SK-N-SH treated with all-trans-retinoic acid at 6 μM for 48 hours (cell line): ENCODE measurements around the gene SLC4A3.

Source experiments
- ARNTL ChIP-seq: fragments of 450-650 bp; formaldehyde crosslinking; IDR thresholded peaks from 2 replicates; pipeline ENCODE4 v1.5.0; 2020; ENCODE audit warnings: low read depth, mild to moderate bottlenecking, moderate library complexity, borderline replicate concordance
- CSDC2 ChIP-seq: fragments of 250-450 bp; sonication (Bioruptor Pico); IDR thresholded peaks from 2 replicates; pipeline ENCODE4 v1.5.0; 2020; ENCODE audit warnings: mild to moderate bottlenecking, moderate library complexity
- ISL1 ChIP-seq: fragments of 250-450 bp; sonication (Bioruptor Pico); IDR thresholded peaks from 2 replicates; pipeline ENCODE4 v2.1.2; 2022; ENCODE audit warnings: mild to moderate bottlenecking, moderate library complexity
- OSR1 ChIP-seq: fragments of 250-450 bp; sonication (Bioruptor Pico); IDR thresholded peaks from 2 replicates; pipeline ENCODE4 v1.8.0; 2022; ENCODE audit warnings: moderate library complexity, mild to moderate bottlenecking, inconsistent platforms
- PPARA ChIP-seq: fragments of 250-450 bp; sonication (Bioruptor Pico); IDR thresholded peaks from 2 replicates; pipeline ENCODE4 v1.5.0; 2020; ENCODE audit warnings: mild to moderate bottlenecking, borderline replicate concordance
- SNAI2 ChIP-seq: fragments of 250-450 bp; sonication (Bioruptor Pico); IDR thresholded peaks from 2 replicates; pipeline ENCODE4 v1.5.0; 2020; ENCODE audit warnings: mild to moderate bottlenecking, moderate library complexity
- TOX ChIP-seq: fragments of 250-450 bp; sonication (Bioruptor Pico); IDR thresholded peaks from 2 replicates; pipeline ENCODE4 v1.8.0; 2021; ENCODE audit warnings: mild to moderate bottlenecking, moderate library complexity, borderline replicate concordance
- ZC3H10 ChIP-seq: fragments of 250-450 bp; sonication (Bioruptor Pico); IDR thresholded peaks from 2 replicates; pipeline ENCODE4 v1.5.1; 2021; ENCODE audit warnings: mild to moderate bottlenecking, moderate library complexity
- ZFP3 ChIP-seq: fragments of 250-450 bp; sonication (Bioruptor Pico); IDR thresholded peaks from 2 replicates; pipeline ENCODE4 v1.5.0; 2020; ENCODE audit warnings: mild to moderate bottlenecking, moderate library complexity
- ZNF8 ChIP-seq: fragments of 450-650 bp; formaldehyde crosslinking; IDR thresholded peaks from 2 replicates; pipeline ENCODE4 v1.5.0; 2020; ENCODE audit warnings: mild to moderate bottlenecking, moderate library complexity
- TF ChIP-seq, protein P1 (sequence below): fragments of 250-450 bp; sonication (Bioruptor Pico); IDR thresholded peaks from 2 replicates; pipeline ENCODE4 v1.5.1; 2020; ENCODE audit warnings: low read depth, mild to moderate bottlenecking, moderate library complexity
- TF ChIP-seq, protein P2 (sequence below): fragments of 250-450 bp; sonication (Bioruptor Pico); IDR thresholded peaks from 2 replicates; pipeline ENCODE4 v1.8.0; 2020; ENCODE audit warnings: mild to moderate bottlenecking, moderate library complexity, borderline replicate concordance
- TF ChIP-seq, protein P3 (sequence below): fragments of 250-450 bp; sonication (Bioruptor Pico); IDR thresholded peaks from 2 replicates; pipeline ENCODE4 v1.8.0; 2021; ENCODE audit warnings: low read depth, mild to moderate bottlenecking, moderate library complexity, borderline replicate concordance

DNA sequence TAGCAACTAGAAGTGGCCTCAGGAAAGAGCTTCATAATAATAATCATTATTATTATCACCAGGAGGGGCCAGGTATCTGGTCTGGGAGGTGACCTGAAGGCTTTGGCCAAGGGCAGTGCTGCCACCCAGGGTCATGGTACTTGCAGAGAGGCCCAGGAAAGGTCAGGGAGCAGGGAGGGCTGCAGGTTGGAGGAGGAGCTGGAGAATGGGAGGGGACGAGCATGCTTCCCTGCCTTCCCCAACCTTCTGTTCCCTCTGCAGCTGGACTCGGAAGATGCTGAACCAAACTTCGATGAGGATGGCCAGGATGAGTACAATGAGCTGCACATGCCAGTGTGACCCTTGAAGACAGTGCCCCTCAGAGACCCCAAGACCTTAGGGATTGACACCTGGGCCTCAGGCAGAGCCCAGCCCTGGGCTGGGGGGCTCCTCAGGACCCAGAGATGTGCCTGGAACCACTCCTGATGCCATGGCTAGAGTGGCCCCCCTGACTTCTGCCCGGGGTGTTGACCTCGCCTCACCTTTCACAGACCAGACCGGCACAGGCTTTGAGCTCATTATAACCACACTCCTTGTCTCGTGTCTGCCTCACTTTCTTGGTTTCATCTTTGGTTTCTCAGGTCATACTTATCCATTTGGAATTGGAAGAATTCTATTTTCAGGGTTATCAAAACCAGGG lies 14.1 kb downstream of the SLC4A3 start:
- TF ChIP-seq TOX (CRISPR knock-in tag): no peak
- TF ChIP-seq, protein P1, sequence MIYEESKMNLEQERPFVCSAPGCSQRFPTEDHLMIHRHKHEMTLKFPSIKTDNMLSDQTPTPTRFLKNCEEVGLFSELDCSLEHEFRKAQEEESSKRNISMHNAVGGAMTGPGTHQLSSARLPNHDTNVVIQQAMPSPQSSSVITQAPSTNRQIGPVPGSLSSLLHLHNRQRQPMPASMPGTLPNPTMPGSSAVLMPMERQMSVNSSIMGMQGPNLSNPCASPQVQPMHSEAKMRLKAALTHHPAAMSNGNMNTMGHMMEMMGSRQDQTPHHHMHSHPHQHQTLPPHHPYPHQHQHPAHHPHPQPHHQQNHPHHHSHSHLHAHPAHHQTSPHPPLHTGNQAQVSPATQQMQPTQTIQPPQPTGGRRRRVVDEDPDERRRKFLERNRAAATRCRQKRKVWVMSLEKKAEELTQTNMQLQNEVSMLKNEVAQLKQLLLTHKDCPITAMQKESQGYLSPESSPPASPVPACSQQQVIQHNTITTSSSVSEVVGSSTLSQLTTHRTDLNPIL: no peak
- TF ChIP-seq, protein P2, sequence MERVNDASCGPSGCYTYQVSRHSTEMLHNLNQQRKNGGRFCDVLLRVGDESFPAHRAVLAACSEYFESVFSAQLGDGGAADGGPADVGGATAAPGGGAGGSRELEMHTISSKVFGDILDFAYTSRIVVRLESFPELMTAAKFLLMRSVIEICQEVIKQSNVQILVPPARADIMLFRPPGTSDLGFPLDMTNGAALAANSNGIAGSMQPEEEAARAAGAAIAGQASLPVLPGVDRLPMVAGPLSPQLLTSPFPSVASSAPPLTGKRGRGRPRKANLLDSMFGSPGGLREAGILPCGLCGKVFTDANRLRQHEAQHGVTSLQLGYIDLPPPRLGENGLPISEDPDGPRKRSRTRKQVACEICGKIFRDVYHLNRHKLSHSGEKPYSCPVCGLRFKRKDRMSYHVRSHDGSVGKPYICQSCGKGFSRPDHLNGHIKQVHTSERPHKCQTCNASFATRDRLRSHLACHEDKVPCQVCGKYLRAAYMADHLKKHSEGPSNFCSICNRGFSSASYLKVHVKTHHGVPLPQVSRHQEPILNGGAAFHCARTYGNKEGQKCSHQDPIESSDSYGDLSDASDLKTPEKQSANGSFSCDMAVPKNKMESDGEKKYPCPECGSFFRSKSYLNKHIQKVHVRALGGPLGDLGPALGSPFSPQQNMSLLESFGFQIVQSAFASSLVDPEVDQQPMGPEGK (CRISPR knock-in tag): no peak
- TF ChIP-seq SNAI2 (CRISPR knock-in tag): no peak
- TF ChIP-seq, protein P3, sequence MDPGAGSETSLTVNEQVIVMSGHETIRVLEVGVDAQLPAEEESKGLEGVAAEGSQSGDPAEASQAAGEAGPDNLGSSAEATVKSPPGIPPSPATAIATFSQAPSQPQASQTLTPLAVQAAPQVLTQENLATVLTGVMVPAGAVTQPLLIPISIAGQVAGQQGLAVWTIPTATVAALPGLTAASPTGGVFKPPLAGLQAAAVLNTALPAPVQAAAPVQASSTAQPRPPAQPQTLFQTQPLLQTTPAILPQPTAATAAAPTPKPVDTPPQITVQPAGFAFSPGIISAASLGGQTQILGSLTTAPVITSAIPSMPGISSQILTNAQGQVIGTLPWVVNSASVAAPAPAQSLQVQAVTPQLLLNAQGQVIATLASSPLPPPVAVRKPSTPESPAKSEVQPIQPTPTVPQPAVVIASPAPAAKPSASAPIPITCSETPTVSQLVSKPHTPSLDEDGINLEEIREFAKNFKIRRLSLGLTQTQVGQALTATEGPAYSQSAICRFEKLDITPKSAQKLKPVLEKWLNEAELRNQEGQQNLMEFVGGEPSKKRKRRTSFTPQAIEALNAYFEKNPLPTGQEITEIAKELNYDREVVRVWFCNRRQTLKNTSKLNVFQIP (CRISPR knock-in tag): no peak
- TF ChIP-seq CSDC2: no peak
- TF ChIP-seq ZFP3 (CRISPR knock-in tag): no peak
- TF ChIP-seq ARNTL (CRISPR knock-in tag): no peak
- TF ChIP-seq ZC3H10 (CRISPR knock-in tag): no peak
- TF ChIP-seq PPARA (CRISPR knock-in tag): no peak
- TF ChIP-seq OSR1 (CRISPR knock-in tag): no peak
- no peak for TF ChIP-seq ZNF8 (CRISPR knock-in tag)
- TF ChIP-seq ISL1 (CRISPR knock-in tag): no peak
